Kasumi-1 (cell line): ENCODE results near the gene C15orf61.

Experiments
- DNase-seq, 2 experiments: peaks; one replicate each; lab custom pipeline; 2025; lab: John Stamatoyannopoulos, UW

Gene C15orf61

DNA sequence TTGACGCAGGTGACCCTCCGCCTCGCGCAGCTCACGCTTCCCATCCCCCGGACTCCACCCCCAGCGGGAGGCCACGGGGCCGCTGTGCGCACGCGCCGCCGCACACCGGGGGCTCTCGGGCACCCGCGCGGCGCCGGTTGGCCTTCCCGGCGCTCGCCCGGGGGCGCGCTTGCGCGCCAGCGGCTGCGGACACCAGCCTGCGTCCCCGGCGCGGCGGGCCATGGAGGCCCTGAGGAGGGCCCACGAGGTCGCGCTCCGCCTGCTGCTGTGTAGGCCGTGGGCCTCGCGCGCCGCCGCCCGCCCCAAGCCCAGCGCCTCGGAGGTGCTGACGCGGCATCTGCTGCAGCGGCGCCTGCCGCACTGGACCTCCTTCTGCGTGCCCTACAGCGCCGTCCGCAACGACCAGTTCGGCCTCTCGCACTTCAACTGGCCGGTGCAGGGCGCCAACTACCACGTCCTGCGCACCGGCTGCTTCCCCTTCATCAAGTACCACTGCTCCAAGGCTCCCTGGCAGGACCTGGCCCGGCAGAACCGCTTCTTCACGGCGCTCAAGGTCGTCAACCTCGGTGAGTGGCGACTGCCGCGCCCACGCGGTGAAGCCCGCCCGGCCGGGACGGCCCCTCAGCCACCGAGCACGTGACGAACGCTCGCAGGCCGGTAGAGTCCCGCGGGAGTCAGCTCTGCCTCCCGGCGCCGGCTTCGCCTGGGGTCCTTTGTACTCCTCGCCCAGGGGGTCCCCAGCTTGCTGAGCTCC lies at the start of gene C15orf61:
Gene C15orf61 (plus strand): TSS at position 103 of the 754 bp plus-strand sequence. CDS start 118 bp downstream, at position 221.
- peak; percentile 50 to 75 for DNase-seq

DNA sequence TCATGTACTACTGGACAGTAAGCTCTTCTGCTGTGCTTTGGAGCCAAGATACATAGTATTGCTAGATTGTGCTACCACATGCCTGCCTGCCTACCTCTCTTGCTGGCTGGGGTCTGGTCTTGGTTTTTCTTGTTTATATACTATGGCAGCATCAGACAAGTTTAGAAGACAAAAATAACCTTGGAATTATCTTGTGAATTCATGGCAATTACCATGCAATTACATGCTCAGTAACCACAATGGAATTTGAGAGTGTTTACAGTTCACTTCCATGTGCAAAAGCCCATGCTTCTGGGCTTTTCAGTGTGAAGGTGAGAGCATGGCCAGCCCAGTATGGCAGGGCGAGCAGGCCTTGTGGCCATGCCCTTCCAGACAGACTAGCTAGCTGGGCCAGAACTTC lies 48.0 kb upstream of the C15orf61 start:
- no peak for DNase-seq

DNA sequence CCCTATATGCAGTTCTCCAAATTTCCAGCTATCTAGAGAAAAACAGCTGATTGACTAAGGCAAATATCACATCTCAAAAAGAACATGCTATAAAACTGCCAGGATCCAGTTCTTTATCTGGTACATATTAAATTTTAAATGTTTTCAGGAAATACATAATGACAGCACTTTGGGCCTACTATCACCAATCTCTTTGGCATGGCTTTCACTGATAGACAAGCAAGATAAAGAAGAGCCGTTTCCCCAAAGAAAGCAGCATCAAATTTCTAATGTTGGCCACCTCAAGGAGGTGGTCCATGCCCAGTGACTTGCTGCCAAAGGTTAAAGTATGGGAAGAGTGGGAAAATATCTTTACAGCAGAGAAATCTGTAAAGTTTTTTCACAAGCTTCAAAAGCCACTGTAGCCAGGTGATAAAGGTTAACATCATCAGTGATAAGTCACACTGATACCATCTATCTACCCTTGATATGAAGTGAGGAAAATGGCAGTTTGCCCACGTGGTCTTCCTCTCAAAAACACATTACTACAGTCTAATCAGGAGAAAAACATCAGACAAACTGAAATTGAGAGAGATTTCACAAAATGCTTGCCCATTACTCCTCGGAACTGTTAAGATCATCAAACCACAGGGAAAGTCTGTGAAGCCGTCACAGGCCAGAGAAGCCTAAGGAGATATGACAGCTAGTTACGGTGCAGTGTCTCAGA lies 46.4 kb upstream of the C15orf61 start:
- no peak for DNase-seq

DNA sequence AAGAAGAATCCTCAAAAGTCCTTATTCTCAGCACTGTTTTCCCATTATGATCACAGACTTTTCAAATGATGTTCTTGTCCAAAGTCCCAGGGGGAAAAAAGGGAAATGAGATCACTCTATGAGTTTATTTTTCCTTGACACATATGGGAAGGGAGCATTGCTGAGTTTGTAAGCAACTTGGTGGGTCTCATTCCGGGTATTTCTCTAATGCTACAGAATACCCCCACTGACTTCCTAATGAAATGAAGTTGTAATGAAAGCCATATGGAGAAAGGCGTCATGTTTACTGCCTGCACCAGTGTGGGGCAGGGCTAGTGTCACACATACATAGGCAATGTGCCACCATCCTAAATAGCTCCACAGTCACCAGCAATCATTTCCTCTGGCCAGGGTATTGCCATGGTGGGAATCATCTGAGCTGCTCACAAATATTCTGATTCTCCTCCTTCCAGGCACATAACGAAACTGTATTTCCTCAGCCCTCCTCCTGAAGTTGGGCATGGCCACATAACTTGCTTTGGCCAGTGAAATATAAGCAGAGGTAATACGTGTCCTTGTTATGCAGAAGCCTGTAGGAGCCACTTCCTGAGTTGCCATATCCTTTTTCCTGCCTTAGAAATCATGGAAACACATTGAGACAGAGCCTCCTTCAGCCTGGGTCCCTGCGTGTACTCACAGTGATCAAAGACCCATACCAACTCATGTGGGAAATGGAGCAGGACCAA lies 41.0 kb upstream of the C15orf61 start:
- no peak for DNase-seq

DNA sequence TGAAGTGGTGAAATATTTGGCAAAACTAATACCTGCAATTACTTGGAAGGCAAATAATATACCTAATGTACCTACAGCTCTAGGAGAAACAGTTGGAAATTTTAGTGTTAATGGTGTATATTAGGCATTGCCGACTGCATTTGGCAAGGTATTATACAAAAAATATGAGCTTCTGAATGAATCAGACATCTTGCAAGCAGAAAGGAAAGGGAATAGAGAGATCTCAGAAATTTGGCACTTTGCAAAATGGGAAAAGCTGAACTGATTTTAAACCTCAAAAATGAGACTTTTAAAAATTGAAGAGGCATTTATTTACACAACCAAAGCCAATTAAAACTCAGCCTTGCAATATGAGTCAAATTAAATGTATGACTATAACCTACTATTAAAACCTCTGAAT lies 40.2 kb upstream of the C15orf61 start:
- no peak for DNase-seq

DNA sequence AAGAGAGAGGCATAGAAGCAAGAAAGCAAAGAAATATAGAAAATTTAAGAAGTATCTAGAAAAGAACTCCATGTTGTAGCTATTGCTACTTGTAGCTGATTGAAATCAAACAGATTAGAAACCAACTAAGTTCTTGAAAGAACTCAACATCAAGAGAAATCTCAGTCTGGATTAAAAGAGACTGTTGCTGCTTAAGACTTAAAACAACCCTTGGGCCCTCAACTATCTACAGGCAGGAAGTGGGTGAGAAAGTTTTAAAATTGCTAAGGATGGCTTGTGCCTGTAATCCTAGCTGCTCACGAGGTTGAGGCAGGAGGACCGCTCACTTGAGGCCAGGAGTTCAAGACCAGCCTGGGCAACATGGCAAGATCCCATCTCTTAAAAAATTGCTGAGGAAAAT lies 39.3 kb upstream of the C15orf61 start:
- DNase-seq, result no peak

DNA sequence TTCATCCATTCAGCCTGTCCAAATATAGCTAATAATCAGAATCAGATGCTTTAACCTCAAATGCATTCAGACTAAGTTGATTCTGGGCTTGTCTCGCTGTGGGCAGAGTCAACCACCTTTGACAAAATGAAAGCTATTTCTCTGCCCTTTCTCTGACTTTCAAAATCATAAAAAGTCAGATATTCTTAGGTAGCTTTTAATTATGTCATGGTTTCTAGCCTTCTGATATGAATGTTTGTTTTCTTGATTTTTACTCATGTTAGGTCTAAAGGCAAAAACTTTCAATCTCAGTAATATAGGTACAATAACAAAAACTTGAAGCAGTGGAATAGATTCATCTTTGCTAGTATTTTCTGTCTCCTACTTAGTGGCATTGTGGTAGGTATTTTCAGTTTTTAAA lies 25.3 kb upstream of the C15orf61 start:
- DNase-seq, result no peak

DNA sequence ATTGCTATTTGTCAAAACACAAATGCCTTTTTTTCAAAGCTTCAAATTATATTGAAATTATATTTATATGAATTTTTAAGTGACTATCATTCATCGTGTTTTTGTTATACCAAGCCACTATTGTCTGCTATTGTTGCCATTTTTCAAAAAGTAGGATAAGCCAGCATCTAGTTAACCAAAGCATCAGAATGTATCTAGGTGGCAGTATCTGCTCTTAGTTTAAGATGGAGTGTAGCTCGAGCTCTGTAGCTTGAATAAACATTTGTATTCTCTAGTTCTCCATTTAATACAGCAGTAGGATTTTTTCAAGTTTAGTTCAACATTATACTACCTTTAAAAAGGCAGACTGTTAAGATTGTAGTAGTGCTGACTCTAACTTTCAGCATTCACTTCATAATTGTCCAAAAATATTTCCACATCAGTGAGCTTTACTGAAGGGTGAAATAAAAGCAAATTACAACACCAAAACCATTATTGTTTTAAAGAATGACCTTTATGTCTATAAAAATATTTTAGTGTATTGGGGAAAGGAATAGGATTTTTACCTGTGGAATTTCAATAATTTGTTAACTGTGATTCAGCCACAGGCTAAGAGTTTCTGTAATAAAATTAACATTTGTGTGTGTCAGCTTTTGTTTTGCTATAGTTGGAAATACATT lies 19.6 kb upstream of the C15orf61 start:
- peak; percentile 27 to 29 for DNase-seq

DNA sequence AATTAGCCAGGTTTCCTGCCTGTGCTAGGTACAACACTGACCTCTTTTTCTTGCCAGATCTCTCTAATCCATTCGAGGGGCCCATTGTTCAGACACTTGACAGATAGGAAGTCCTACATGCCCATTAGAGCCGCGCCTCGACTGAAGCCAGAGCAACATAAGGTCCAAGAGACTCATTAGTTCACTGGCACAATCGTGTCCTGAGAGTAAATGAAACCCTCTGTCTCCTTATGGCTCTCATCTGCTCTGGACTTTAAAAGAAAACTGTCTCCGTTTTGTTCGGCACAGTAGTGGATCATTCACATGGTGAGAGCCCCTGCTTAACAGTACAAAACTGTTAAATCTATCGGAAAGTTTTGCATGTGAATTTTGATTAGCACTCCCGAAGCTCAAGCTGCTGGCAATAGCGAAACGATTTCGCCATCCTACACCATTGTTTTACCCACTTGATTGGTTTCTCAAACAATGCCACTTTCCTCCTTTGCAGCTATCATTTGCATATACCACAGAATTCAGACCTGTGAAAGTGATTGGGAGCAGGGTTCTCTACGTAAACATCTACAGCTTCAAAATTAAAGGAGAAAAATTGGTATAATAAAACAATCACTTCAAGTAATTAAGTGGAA lies 19.0 kb upstream of the C15orf61 start:
- DNase-seq, result no peak

DNA sequence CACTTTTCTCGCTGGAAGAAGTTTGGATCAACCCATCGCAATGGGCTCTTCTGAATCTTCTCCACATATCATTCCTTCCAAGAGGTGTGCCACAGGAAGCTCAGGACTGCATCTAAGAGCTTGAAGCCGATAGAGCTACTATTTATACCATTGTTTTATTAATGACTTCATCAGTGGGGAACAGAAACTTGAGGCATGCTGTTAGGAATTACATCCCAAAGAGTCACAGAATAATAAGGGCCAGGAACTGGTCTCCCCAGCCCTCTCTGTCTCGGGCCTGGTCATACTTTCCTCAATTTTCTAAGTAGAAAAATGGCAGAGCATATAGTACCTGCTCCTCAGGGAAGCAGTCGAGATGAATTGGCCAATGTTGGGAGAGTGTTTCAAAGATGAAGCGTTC lies 16.9 kb upstream of the C15orf61 start:
- no peak for DNase-seq

DNA sequence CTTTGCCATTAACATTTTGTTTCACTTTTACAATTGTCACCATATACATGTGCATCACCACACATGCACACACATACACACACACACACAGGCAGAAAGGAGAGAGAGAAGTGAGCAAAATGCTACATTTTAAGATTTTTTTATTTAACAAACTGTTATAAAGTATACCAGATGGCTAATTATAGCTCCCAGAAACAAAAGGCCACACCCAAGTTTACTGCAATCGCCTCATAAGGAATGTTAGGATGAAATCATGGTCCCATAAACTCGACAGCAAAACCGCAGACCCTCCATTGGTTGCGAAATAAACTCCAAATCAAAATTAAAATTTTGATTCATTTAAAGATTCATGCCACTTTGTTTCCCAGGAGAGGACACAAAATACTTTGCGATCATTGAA lies 16.1 kb upstream of the C15orf61 start:
- DNase-seq, result no peak

DNA sequence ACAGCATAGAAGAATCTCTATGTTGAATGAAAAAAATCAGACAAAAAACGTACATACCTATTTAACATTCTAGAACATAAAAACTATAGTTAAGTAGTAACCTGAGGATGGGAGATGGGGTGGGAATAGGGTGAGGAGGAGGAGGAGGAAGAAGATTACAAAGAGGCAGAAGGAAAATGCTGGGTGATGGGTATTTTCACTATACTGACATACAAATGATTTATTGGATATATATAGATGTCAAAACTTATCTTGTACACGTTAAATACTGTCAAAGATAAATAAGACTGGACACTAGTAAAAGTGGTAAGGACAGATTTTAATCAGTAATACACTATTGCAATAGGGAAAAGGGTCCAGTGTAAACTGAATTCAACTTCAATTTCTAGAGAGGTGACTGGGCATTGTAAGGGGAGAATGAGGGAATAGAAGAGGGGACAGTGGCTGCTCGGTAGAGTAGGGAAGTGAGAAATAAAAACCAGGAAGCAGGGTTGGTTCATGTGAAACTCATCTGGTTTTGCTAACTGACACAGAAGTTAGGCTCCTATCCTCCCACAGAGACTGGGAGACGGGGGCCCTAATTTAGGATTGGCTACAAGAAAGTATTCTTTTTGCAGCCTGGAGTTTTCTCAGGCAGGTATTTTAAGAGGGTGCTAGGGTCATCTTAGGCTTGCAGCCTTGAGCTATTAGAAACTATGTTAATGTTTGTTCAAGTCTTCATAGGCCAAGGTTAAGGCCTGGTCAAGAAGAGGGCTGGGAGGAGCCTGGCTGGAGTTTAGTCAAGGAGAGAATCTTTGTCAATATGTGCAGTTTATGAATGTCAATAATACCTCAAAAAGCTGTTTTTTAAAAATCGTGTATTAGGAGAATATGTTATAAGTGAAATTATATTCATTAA lies 15.0 kb upstream of the C15orf61 start:
- DNase-seq, result peak; percentile 13 to 21

DNA sequence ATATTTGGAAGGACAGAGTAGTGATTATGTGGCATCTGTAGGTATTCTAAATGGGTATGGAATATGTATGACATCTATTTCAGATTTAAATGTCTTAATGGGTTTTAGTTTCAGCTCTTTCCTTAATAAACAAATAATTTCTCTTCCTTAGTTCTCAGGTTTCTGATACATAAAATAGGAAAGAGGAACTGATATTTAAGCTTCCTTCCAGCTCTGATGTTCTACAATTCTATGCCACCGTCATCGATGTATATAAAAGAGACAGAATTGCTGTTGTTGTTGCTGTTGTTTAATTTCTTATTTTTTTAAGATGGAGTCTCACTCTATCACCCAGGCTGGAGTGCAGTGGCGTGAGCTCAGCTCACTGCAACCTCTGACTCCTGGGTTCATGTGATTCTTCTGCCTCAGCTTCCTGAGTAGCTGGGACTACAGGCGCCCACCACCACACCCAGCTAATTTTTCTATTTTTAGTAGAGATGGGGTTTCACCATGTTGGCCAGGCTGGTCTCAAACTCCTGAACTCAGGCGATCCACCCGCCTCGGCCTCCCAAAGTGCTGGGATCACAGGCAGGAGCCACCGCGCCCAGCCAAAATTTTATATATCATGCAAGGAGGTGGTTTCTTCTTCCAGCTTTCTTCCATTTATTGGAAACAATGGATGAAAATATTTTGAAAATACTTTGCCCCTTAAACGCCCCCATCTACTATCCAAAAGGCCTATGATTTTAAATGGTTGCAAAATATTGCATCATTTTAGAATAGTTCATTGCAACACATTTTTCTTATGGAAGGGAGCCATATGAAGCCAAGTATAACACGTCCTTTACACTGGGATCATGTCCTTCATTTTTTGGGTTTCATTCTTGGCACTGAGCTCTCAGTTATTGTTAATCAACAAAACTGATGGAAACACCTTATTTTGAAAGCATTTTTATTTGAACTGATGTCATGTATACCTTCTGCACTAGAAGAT lies 13.9 kb upstream of the C15orf61 start:
- peak; percentile 12 to 50 for DNase-seq

DNA sequence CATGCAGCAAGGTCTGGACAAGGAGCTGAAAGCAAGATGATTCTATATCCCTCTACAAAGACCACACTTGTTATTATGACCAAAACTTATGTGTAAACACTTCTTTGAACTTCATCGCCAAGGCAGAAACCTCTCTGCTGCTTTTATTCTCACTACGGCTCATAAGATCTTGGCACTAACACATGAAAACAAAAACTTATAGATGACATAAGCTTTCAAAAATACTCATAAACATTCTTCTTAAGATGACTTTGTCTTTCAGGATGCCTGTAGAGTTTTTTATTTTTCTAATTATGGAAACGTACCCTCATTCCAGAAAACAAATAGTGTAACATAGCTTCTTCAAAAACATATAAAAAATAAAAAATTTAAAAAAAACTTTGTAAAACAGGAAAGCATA lies 12.5 kb upstream of the C15orf61 start:
- DNase-seq, result no peak

DNA sequence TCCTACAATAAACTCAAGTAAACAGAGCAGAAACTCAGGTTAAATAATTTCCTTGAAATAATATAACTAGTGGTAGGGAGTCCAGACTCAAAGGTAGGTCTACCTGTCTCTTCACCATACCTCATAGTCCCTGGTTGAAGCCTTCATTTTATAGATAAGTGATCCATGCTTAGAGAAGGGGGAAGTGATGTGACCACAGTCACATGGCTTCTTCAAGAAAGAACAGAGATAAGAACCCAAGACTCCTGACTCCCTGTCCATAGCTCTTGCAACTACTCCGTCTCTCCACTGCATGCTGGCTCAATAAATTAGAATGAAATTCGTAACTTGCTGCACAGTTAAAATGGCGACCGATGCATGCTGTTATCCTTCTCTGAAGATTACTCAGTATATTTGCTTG lies 11.0 kb upstream of the C15orf61 start:
- DNase-seq, result peak in 1 of 2 experiments; percentile 24

DNA sequence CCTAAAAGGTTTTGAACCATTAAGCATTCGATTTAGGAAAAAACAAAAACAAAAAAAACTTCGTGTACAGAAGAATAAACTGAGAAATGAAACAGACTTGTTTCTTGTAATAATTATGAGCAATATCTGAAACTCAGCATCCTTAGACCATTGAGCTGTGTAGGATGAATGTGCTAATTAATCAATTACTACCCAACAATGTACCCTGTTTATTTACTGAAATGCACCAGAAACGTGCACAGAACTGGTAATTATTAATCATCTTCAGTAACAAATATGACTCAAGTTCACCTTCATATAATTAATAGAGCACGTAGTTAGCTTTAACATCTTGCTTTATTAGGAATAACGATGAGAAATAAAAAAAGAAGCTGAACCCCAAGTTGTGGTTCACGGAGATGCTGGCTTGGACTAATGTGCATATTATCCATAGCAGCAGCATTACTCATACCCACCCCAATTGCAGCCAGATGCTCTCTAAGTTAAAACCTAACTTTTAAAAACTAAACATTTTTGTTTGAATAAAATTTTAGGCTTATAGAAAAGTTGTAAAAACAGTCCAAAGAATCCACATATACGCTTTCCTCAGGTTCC lies 10.2 kb upstream of the C15orf61 start:
- DNase-seq, result no peak

DNA sequence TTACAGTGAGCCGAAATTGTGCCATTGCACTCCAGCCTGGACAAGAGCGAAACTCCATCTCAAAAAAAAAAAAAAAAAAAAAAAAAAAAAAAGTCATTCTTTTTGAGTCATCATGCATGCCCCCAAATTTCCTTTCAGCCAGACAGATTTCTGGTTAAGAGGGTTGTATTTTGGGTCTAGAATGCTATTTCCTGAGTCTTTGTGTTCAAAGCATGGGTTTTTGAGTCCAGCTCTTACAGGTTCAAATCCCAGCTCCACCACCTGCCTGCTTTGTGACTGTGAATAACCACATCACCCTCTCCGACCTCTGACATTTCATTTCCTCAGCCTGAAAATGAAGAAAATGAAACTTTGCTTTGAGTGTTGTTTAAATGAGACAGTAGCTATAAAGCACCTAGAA lies 9.3 kb upstream of the C15orf61 start:
- DNase-seq, result no peak

DNA sequence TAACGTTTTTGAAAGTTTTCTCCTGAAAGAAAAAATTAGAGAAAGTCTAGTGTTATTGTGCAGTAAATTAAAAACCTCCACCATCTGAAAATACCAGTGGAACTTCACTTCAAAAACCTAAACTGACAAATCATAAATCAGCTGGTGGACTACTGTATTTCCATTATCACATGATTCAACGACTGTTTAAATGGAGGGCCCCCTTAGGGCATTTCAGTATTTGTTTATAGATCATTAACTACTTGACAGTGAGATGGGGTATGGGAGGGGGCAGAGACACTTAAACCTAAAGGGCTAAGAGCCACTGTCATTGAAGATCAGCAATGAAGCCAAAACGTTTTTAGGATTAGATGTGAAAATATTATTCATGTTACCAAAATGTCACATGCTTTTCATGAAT lies 8.8 kb upstream of the C15orf61 start:
- no peak for DNase-seq
